ENCODE data around the gene ITGB1.

Gene ITGB1

GRCh38 chr10:32937911-32938424 is 20.1 kb downstream of the ITGB1 start:
- in situ Hi-C loops (cut with MboI; ENCODE audit: low pct_unique_long_range_greater_than_20kb, low sequenced_read_pairs, unreplicated experiment): no loop called here
- no peak for TF ChIP-seq CTCF (IDR thresholded peaks at IDR 0.05; ENCODE audit: extremely low read depth, insufficient read depth, missing control alignments)
- DNase-seq (ENCODE audit: low spot score): no peak

- no peak for DNase-seq (ENCODE audit: low spot score)
- TF ChIP-seq CTCF (IDR thresholded peaks at IDR 0.05; ENCODE audit: extremely low read depth, insufficient read depth, missing control alignments): no peak
- in situ Hi-C loops (cut with MboI; ENCODE audit: low pct_unique_long_range_greater_than_20kb, low sequenced_read_pairs, unreplicated experiment): no loop called here
Observed at GRCh38 chr10:32932225-32932729, 25.8 kb downstream of the ITGB1 start.

GRCh38 chr10:32931593-32931992 is 26.4 kb downstream of the ITGB1 start:
- TF ChIP-seq CTCF (IDR thresholded peaks at IDR 0.05; ENCODE audit: extremely low read depth, insufficient read depth, missing control alignments): no peak
- DNase-seq (ENCODE audit: low spot score): no peak
- in situ Hi-C loops (cut with MboI; ENCODE audit: low pct_unique_long_range_greater_than_20kb, low sequenced_read_pairs, unreplicated experiment): no loop called here

GRCh38 chr10:32930036-32930435 is 28.0 kb downstream of the ITGB1 start:
- in situ Hi-C loops (cut with MboI; ENCODE audit: low pct_unique_long_range_greater_than_20kb, low sequenced_read_pairs, unreplicated experiment): no loop called here
- DNase-seq (ENCODE audit: low spot score): no peak
- no peak for TF ChIP-seq CTCF (IDR thresholded peaks at IDR 0.05; ENCODE audit: extremely low read depth, insufficient read depth, missing control alignments)

GRCh38 chr10:32929634-32930033 is 28.4 kb downstream of the ITGB1 start:
- DNase-seq (ENCODE audit: low spot score): no peak
- in situ Hi-C loops (cut with MboI; ENCODE audit: low pct_unique_long_range_greater_than_20kb, low sequenced_read_pairs, unreplicated experiment): no loop called here
- no peak for TF ChIP-seq CTCF (IDR thresholded peaks at IDR 0.05; ENCODE audit: extremely low read depth, insufficient read depth, missing control alignments)

- no peak for TF ChIP-seq CTCF (IDR thresholded peaks at IDR 0.05; ENCODE audit: extremely low read depth, insufficient read depth, missing control alignments)
- in situ Hi-C loops (cut with MboI; ENCODE audit: low pct_unique_long_range_greater_than_20kb, low sequenced_read_pairs, unreplicated experiment): no loop called here
- DNase-seq (ENCODE audit: low spot score): no peak
Observed at GRCh38 chr10:32927750-32928149, 30.3 kb downstream of the ITGB1 start.

- no peak for TF ChIP-seq CTCF (IDR thresholded peaks at IDR 0.05; ENCODE audit: extremely low read depth, insufficient read depth, missing control alignments)
- in situ Hi-C loops (cut with MboI; ENCODE audit: low pct_unique_long_range_greater_than_20kb, low sequenced_read_pairs, unreplicated experiment): no loop called here
- DNase-seq (ENCODE audit: low spot score): no peak
Observed at GRCh38 chr10:32923849-32924248, 34.2 kb downstream of the ITGB1 start.
